Measurements from ENCODE around the gene KDM4B.

The KDM4B gene

GRCh38 chr19:5080809-5081208 lies 111.9 kb downstream of the KDM4B start:
- FAIRE-seq (no peak), DNase-seq (ENCODE audit: insufficient read length) (no peak)
- TF ChIP-seq POLR2AphosphoS5 (IDR thresholded peaks at IDR 0.05; ENCODE audit: low read depth, low read length) (no peak), POLR2A (IDR thresholded peaks at IDR 0.05; ENCODE audit: low read depth, low read length) (no peak), TAF1 (IDR thresholded peaks at IDR 0.05; ENCODE audit: borderline replicate concordance, low read depth, low read length) (no peak)

- FAIRE-seq = no peak
- TF ChIP-seq POLR2AphosphoS5 (IDR thresholded peaks at IDR 0.05; ENCODE audit: low read depth, low read length) (no peak), TAF1 (IDR thresholded peaks at IDR 0.05; ENCODE audit: borderline replicate concordance, low read depth, low read length) (no peak), POLR2A (IDR thresholded peaks at IDR 0.05; ENCODE audit: low read depth, low read length) (no peak)
- DNase-seq (ENCODE audit: insufficient read length) = no peak
These were observed 112.7 kb downstream of the KDM4B start for GRCh38 chr19:5081443-5082161.

- DNase-seq (ENCODE audit: insufficient read length) (no peak), FAIRE-seq (no peak)
- TF ChIP-seq POLR2AphosphoS5 (IDR thresholded peaks at IDR 0.05; ENCODE audit: low read depth, low read length) (no peak), POLR2A (IDR thresholded peaks at IDR 0.05; ENCODE audit: low read depth, low read length) (no peak), TAF1 (IDR thresholded peaks at IDR 0.05; ENCODE audit: borderline replicate concordance, low read depth, low read length) (no peak)
These were observed 114.6 kb downstream of the KDM4B start for GRCh38 chr19:5083547-5083965.

GRCh38 chr19:5085566-5085965 lies 116.7 kb downstream of the KDM4B start:
- no peak for TF ChIP-seq TAF1 (IDR thresholded peaks at IDR 0.05; ENCODE audit: borderline replicate concordance, low read depth, low read length)
- TF ChIP-seq POLR2A (IDR thresholded peaks at IDR 0.05; ENCODE audit: low read depth, low read length) = no peak
- no peak for TF ChIP-seq POLR2AphosphoS5 (IDR thresholded peaks at IDR 0.05; ENCODE audit: low read depth, low read length)
- DNase-seq (ENCODE audit: insufficient read length) (no peak), FAIRE-seq (no peak)

GRCh38 chr19:5086230-5086629 lies 117.3 kb downstream of the KDM4B start:
- FAIRE-seq = no peak
- no peak for DNase-seq (ENCODE audit: insufficient read length)
- no peak for TF ChIP-seq POLR2A (IDR thresholded peaks at IDR 0.05; ENCODE audit: low read depth, low read length)
- no peak for TF ChIP-seq POLR2AphosphoS5 (IDR thresholded peaks at IDR 0.05; ENCODE audit: low read depth, low read length)

- TF ChIP-seq POLR2A (IDR thresholded peaks at IDR 0.05; ENCODE audit: low read depth, low read length) (no peak), TAF1 (IDR thresholded peaks at IDR 0.05; ENCODE audit: borderline replicate concordance, low read depth, low read length) (no peak), POLR2AphosphoS5 (IDR thresholded peaks at IDR 0.05; ENCODE audit: low read depth, low read length) (no peak)
- FAIRE-seq = no peak
- no peak for DNase-seq (ENCODE audit: insufficient read length)
These were observed 118.0 kb downstream of the KDM4B start for GRCh38 chr19:5086725-5087439.

GRCh38 chr19:5089283-5089682 lies 120.4 kb downstream of the KDM4B start:
- FAIRE-seq (no peak), DNase-seq (ENCODE audit: insufficient read length) (no peak)
- TF ChIP-seq POLR2AphosphoS5 (IDR thresholded peaks at IDR 0.05; ENCODE audit: low read depth, low read length) = no peak
- TF ChIP-seq POLR2A (IDR thresholded peaks at IDR 0.05; ENCODE audit: low read depth, low read length) = no peak
- no peak for TF ChIP-seq TAF1 (IDR thresholded peaks at IDR 0.05; ENCODE audit: borderline replicate concordance, low read depth, low read length)

- TF ChIP-seq POLR2A (IDR thresholded peaks at IDR 0.05; ENCODE audit: low read depth, low read length) = no peak
- TF ChIP-seq TAF1 (IDR thresholded peaks at IDR 0.05; ENCODE audit: borderline replicate concordance, low read depth, low read length) = no peak
- no peak for TF ChIP-seq POLR2AphosphoS5 (IDR thresholded peaks at IDR 0.05; ENCODE audit: low read depth, low read length)
- FAIRE-seq = no peak
- no peak for DNase-seq (ENCODE audit: insufficient read length)
These were observed 121.6 kb downstream of the KDM4B start for GRCh38 chr19:5090465-5091017.

GRCh38 chr19:5091018-5091683 lies 122.2 kb downstream of the KDM4B start:
- TF ChIP-seq POLR2A (IDR thresholded peaks at IDR 0.05; ENCODE audit: low read depth, low read length) = no peak
- DNase-seq (ENCODE audit: insufficient read length) (no peak), FAIRE-seq (no peak)

GRCh38 chr19:5091684-5092480 lies 123.0 kb downstream of the KDM4B start:
- FAIRE-seq (no peak), DNase-seq (ENCODE audit: insufficient read length) (no peak)
- TF ChIP-seq TAF1 (IDR thresholded peaks at IDR 0.05; ENCODE audit: borderline replicate concordance, low read depth, low read length) = no peak
- TF ChIP-seq POLR2A (IDR thresholded peaks at IDR 0.05; ENCODE audit: low read depth, low read length) = no peak
- TF ChIP-seq POLR2AphosphoS5 (IDR thresholded peaks at IDR 0.05; ENCODE audit: low read depth, low read length) = no peak

- TF ChIP-seq POLR2A (IDR thresholded peaks at IDR 0.05; ENCODE audit: low read depth, low read length) (no peak), POLR2AphosphoS5 (IDR thresholded peaks at IDR 0.05; ENCODE audit: low read depth, low read length) (no peak), TAF1 (IDR thresholded peaks at IDR 0.05; ENCODE audit: borderline replicate concordance, low read depth, low read length) (no peak)
- FAIRE-seq = no peak
- DNase-seq (ENCODE audit: insufficient read length) = no peak
These were observed 123.5 kb downstream of the KDM4B start for GRCh38 chr19:5092481-5092843.

Data from GM12892 (cell line).